ENCODE data around the gene DIS3L2.

Gene DIS3L2

DNA sequence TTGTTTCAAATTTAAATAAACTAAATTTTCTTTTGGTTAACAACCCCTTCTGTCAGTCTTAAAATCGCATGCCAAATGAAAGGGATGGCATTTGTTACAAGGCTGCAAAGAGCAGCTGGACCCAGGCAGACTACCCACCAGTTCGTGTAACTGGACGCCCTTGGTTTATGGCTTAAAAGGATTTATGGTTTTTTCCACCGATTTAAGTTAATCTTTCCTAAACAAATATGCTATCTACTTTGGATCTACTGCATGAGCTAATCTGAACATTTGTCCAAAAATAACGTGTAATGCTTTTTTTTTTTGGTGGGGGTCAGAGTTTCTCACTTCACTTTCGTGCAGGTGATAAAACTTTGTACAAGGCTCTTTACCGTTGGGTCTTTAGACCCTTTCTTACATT, 62.9 kb downstream of the DIS3L2 start:
- H3K27me3 ChIP-seq (ENCODE audit: insufficient read depth, low read length) = no peaks in the 10 kb centered on the region
- no peaks in the 10 kb centered on the region for H3K9me2 ChIP-seq (ENCODE audit: low read depth, low read length)
- H3K4me1 ChIP-seq (ENCODE audit: insufficient read depth, low read length, severe bottlenecking) = peaks cover 6% of the 10 kb centered on the region
- H3K4me2 ChIP-seq (ENCODE audit: low read length) = no peak overlapping the region
- H3K36me3 ChIP-seq (ENCODE audit: insufficient read depth, low read length) = peaks cover 17% of the 10 kb centered on the region; the same call in 1 of the 2 replicates
- no peak overlapping the region for H3K27ac ChIP-seq (ENCODE audit: low read depth, low read length, poor library complexity, severe bottlenecking)
- H2AFZ ChIP-seq (ENCODE audit: low read length) = no peak overlapping the region
- H3K9me3 ChIP-seq (ENCODE audit: low read length) = no peaks in the 10 kb centered on the region
- no peak overlapping the region for H3K9ac ChIP-seq (ENCODE audit: low read length)
- no peaks in the 10 kb centered on the region for H3F3A ChIP-seq (ENCODE audit: insufficient read depth, low read length)
- no peaks in the 10 kb centered on the region for H3K79me2 ChIP-seq (ENCODE audit: insufficient read depth, low read length)
- H4K20me1 ChIP-seq (ENCODE audit: insufficient read depth, low read length) = no peaks in the 10 kb centered on the region
- TF ChIP-seq EZH2 (IDR thresholded peaks at IDR 0.05; ENCODE audit: borderline replicate concordance, low read length) = no peak
- TF ChIP-seq, protein P1, sequence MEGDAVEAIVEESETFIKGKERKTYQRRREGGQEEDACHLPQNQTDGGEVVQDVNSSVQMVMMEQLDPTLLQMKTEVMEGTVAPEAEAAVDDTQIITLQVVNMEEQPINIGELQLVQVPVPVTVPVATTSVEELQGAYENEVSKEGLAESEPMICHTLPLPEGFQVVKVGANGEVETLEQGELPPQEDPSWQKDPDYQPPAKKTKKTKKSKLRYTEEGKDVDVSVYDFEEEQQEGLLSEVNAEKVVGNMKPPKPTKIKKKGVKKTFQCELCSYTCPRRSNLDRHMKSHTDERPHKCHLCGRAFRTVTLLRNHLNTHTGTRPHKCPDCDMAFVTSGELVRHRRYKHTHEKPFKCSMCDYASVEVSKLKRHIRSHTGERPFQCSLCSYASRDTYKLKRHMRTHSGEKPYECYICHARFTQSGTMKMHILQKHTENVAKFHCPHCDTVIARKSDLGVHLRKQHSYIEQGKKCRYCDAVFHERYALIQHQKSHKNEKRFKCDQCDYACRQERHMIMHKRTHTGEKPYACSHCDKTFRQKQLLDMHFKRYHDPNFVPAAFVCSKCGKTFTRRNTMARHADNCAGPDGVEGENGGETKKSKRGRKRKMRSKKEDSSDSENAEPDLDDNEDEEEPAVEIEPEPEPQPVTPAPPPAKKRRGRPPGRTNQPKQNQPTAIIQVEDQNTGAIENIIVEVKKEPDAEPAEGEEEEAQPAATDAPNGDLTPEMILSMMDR (IDR thresholded peaks at IDR 0.05; ENCODE audit: low read length) = no peak
- no peak overlapping the region for H3K4me3 ChIP-seq (ENCODE audit: low read depth, low read length, poor library complexity, severe bottlenecking)

DNA sequence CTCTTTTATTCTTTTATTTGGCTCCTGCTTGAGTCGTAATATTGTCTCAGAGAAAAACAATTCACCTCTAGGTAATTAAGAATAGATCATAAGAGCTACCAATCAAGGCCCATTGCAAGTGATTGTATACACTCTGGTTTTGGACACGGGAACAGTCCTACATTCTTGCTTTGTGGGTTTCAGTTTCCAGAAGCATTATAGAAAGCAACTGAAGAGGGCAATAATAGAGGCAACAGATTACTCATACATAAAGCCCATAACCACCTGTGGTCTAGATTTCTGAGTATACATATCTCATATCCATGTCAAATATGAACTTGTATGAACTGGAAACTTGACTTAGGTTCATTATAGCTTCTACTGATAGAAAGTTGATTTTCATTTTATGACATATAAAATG, 65.4 kb downstream of the DIS3L2 start:
- H3K4me2 ChIP-seq (ENCODE audit: low read length) = no peak overlapping the region
- no peaks in the 10 kb centered on the region for H3K9me3 ChIP-seq (ENCODE audit: low read length)
- H3K9me2 ChIP-seq (ENCODE audit: low read depth, low read length) = no peaks in the 10 kb centered on the region
- H3K27ac ChIP-seq (ENCODE audit: low read depth, low read length, poor library complexity, severe bottlenecking) = no peak overlapping the region
- peaks cover 8% of the 10 kb centered on the region for H3K4me1 ChIP-seq (ENCODE audit: insufficient read depth, low read length, severe bottlenecking)
- peaks cover 34% of the 10 kb centered on the region; the same call in 1 of the 2 replicates for H3K36me3 ChIP-seq (ENCODE audit: insufficient read depth, low read length)
- TF ChIP-seq EZH2 (IDR thresholded peaks at IDR 0.05; ENCODE audit: borderline replicate concordance, low read length) = no peak
- TF ChIP-seq, protein P1 (IDR thresholded peaks at IDR 0.05; ENCODE audit: low read length) = no peak
- no peak overlapping the region for H2AFZ ChIP-seq (ENCODE audit: low read length)
- no peaks in the 10 kb centered on the region for H4K20me1 ChIP-seq (ENCODE audit: insufficient read depth, low read length)
- no peak overlapping the region for H3K4me3 ChIP-seq (ENCODE audit: low read depth, low read length, poor library complexity, severe bottlenecking)
- no peaks in the 10 kb centered on the region for H3K27me3 ChIP-seq (ENCODE audit: insufficient read depth, low read length)
- H3F3A ChIP-seq (ENCODE audit: insufficient read depth, low read length) = no peaks in the 10 kb centered on the region
- H3K79me2 ChIP-seq (ENCODE audit: insufficient read depth, low read length) = no peaks in the 10 kb centered on the region
- H3K9ac ChIP-seq (ENCODE audit: low read length) = no peak overlapping the region

DNA sequence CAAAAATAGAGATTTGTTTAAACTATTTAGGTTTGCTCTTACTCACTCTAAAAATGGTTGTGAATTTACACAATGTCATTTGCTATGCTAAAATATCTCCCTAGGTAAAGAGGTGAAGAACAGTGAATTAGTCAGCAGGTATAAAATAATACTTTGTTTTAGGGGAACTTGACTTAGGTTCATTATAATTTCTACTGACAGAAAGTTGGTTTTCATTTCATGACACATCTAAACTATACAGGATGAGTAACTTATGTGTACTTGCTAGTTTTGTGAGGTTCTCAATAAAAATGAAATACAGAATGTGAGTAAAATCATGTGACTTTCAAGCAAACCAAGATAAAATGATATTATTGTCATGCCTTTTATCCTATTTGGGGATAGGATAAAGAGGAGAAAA, 66.0 kb downstream of the DIS3L2 start:
- H4K20me1 ChIP-seq (ENCODE audit: insufficient read depth, low read length) = no peaks in the 10 kb centered on the region
- H2AFZ ChIP-seq (ENCODE audit: low read length) = no peak overlapping the region
- no peaks in the 10 kb centered on the region for H3K9me3 ChIP-seq (ENCODE audit: low read length)
- H3K9me2 ChIP-seq (ENCODE audit: low read depth, low read length) = no peaks in the 10 kb centered on the region
- H3F3A ChIP-seq (ENCODE audit: insufficient read depth, low read length) = no peaks in the 10 kb centered on the region
- no peak overlapping the region for H3K4me2 ChIP-seq (ENCODE audit: low read length)
- H3K4me3 ChIP-seq (ENCODE audit: low read depth, low read length, poor library complexity, severe bottlenecking) = no peak overlapping the region
- no peak for TF ChIP-seq EZH2 (IDR thresholded peaks at IDR 0.05; ENCODE audit: borderline replicate concordance, low read length)
- TF ChIP-seq, protein P1 (IDR thresholded peaks at IDR 0.05; ENCODE audit: low read length) = no peak
- peaks cover 34% of the 10 kb centered on the region; the same call in 1 of the 2 replicates for H3K36me3 ChIP-seq (ENCODE audit: insufficient read depth, low read length)
- no peaks in the 10 kb centered on the region for H3K79me2 ChIP-seq (ENCODE audit: insufficient read depth, low read length)
- no peaks in the 10 kb centered on the region for H3K27me3 ChIP-seq (ENCODE audit: insufficient read depth, low read length)
- H3K9ac ChIP-seq (ENCODE audit: low read length) = no peak overlapping the region
- H3K4me1 ChIP-seq (ENCODE audit: insufficient read depth, low read length, severe bottlenecking) = peaks cover 8% of the 10 kb centered on the region
- H3K27ac ChIP-seq (ENCODE audit: low read depth, low read length, poor library complexity, severe bottlenecking) = no peak overlapping the region

All from OCI-LY1 (cell line).